ENCODE data around the gene DHRSX. TPM values are rescaled to one million over a fixed set of nuclear protein-coding genes. Genes with fewer than 3 reads are reported as not detected.

Gene DHRSX
- total RNA-seq, 6 donors from 2014 or later = 18.2 to 34.8 (median 21.2) TPM

- 90 to 96% methylated on average over 10 of the region's 10 CpGs for WGBS, 2 donors
- peaks cover 3 to 25% (median 16%) of the 10 kb centered on the region in 4 donors for H3K36me3 ChIP-seq
- H3K9me3 ChIP-seq = no peaks in the 10 kb centered on the region
- no peak overlapping the region for H3K27ac ChIP-seq
- H3K4me3 ChIP-seq = no peak overlapping the region
- no peak for TF ChIP-seq POLR2AphosphoS5 (IDR thresholded peaks at IDR 0.05)
- TF ChIP-seq POLR2A (IDR thresholded peaks at IDR 0.05) = no peak
- TF ChIP-seq EP300 (IDR thresholded peaks at IDR 0.05) = no peak
- no peaks in the 10 kb centered on the region for H3K4me1 ChIP-seq
- no peak for DNase-seq
- ATAC-seq (ENCODE audit: low FRiP score in 2 of 2) = no peak
- no peaks in the 10 kb centered on the region for H3K27me3 ChIP-seq
These were observed 237.6 kb downstream of the DHRSX start for GRCh38 chrX:2263203-2263602.

DNA sequence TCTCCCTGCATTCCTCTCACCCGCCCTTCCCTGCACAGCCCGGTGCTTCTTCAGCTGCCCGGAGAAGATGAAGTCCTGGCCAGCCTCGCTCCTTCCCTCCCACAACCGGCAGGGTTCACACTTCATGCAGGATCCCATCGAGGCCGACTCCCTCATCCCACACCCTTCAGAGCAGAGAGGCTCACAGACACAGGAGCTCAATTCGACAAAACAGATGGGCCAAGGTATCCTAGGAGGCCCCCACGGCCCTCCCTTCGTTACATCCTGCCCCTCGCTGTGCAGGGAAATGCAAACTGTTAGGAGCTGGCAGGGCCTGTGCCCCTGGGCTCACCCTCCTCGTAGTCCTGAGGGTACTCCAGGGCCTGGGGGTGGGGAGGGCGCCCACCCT, 238.1 kb downstream of the DHRSX start:
- Histone ChIP-seq H3K27me3 (no peaks in the 10 kb centered on the region), H3K9me3 (no peaks in the 10 kb centered on the region), H3K36me3 (peaks cover 3 to 25% (median 16%) of the 10 kb centered on the region in 4 donors), H3K27ac (no peak overlapping the region), H3K4me1 (no peaks in the 10 kb centered on the region), H3K4me3 (no peak overlapping the region)
- TF ChIP-seq POLR2AphosphoS5 (IDR thresholded peaks at IDR 0.05) = no peak
- TF ChIP-seq POLR2A (IDR thresholded peaks at IDR 0.05) = no peak
- no peak for TF ChIP-seq EP300 (IDR thresholded peaks at IDR 0.05)
- TF ChIP-seq, protein P1, sequence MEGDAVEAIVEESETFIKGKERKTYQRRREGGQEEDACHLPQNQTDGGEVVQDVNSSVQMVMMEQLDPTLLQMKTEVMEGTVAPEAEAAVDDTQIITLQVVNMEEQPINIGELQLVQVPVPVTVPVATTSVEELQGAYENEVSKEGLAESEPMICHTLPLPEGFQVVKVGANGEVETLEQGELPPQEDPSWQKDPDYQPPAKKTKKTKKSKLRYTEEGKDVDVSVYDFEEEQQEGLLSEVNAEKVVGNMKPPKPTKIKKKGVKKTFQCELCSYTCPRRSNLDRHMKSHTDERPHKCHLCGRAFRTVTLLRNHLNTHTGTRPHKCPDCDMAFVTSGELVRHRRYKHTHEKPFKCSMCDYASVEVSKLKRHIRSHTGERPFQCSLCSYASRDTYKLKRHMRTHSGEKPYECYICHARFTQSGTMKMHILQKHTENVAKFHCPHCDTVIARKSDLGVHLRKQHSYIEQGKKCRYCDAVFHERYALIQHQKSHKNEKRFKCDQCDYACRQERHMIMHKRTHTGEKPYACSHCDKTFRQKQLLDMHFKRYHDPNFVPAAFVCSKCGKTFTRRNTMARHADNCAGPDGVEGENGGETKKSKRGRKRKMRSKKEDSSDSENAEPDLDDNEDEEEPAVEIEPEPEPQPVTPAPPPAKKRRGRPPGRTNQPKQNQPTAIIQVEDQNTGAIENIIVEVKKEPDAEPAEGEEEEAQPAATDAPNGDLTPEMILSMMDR (IDR thresholded peaks at IDR 0.05) = no peak
- ATAC-seq (ENCODE audit: low FRiP score in 2 of 2) = peak; percentile 27 to 53
- DNase-seq = no peak
- WGBS, 2 donors = 65 to 69% methylated on average over 8 to 11 of the region's 13 CpGs

DNA sequence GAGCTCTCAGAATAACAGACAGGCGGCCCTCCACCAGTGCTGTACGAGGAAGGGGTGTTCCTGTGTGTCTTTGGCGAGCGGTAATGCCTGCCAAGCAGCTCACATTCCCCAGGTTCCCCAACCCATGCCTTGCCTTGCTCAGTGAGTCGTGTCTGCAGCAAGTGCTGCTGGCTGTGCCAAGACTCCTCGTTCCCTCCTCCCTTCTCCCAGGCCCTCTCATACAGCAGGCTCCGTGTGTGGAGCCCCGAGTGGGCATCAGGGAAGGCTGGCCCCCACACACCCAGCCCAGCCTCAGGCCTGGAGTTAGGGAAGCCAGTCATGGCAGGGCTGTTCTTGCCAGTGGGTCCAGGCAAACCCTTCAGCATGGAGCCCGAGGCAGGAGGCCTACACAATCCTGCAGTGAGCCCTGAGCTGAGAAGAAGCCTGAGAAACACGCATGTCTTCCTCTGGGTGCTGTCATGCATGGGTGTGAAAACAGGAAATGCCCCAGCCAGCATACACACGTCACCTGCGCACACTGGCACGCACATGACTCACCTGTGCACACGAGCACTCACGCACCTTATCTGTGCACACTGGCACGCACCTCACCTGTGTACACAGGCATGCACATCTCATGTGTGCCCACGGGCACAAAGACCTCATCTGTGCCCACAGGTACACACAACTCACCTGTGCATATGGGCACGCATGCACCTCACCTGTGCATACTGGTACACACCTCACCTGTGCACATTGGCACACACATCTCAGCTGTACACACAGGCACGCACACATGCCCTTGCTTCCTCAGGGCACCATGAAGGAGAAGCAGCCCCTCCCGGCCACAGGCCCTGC, 238.7 kb downstream of the DHRSX start:
- no peaks in the 10 kb centered on the region for H3K27me3 ChIP-seq
- TF ChIP-seq POLR2AphosphoS5 (IDR thresholded peaks at IDR 0.05) = no peak
- TF ChIP-seq EP300 (IDR thresholded peaks at IDR 0.05) = no peak
- TF ChIP-seq, protein P1 (IDR thresholded peaks at IDR 0.05) = no peak
- no peak for TF ChIP-seq POLR2A (IDR thresholded peaks at IDR 0.05)
- H3K9me3 ChIP-seq = no peaks in the 10 kb centered on the region
- no peak overlapping the region for H3K4me3 ChIP-seq
- peaks cover 3 to 25% (median 16%) of the 10 kb centered on the region in 4 donors for H3K36me3 ChIP-seq
- DNase-seq (no peak), ATAC-seq (ENCODE audit: low FRiP score in 2 of 2) (peak; percentile 32 to 58)
- WGBS, 2 donors = 81 to 88% methylated on average over 17 to 18 of the region's 20 CpGs
- H3K4me1 ChIP-seq = no peaks in the 10 kb centered on the region
- H3K27ac ChIP-seq = no peak overlapping the region

DNA sequence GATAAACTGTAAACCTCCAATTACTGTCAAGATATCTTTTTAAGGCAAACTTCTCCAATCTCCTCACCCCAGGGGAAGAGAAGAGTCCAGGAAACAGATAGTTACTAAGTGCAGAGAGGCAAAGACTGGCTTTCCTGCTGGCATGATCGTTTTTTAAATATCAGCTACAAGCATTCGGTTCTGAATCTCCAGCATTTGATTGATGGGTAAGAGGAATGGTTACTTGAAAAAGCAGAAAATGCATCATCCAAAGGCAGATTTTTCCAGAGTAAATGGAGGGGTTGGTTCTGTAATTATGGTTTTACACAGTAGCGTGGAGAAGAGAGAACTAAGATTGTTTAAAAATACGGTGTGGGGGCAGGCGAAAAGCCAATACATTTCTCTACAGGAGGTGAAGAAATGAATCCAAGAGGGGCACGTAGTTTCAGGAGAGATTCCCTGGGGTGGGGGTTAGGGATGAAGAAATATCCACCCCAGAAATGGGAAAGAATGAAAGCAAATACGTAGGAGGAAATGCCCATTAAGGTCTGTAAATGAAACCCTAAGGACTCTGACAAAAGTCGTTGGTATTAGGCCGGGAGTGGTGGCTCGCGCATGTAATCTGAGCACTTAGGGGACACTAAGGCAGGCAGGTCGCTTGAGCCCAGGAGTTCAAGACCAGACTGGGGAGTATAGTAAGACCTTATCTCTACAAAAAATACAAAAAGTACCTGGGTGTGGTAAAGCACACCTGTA, 248.3 kb downstream of the DHRSX start:
- H3K27me3 ChIP-seq = no peaks in the 10 kb centered on the region
- DNase-seq = no peak
- WGBS, 2 donors = 94 to 95% methylated on average over 12 of the region's 12 CpGs
- H3K27ac ChIP-seq = no peak overlapping the region
- TF ChIP-seq, protein P1 (IDR thresholded peaks at IDR 0.05) = no peak
- TF ChIP-seq EP300 (IDR thresholded peaks at IDR 0.05) = no peak
- TF ChIP-seq POLR2AphosphoS5 (IDR thresholded peaks at IDR 0.05) = no peak
- no peak for TF ChIP-seq POLR2A (IDR thresholded peaks at IDR 0.05)
- no peak overlapping the region for H3K4me3 ChIP-seq
- H3K36me3 ChIP-seq = no peaks in the 10 kb centered on the region
- H3K4me1 ChIP-seq = no peaks in the 10 kb centered on the region
- ATAC-seq (ENCODE audit: low FRiP score in 2 of 2) = no peak
- peaks cover 0 to 4% (median 0%) of the 10 kb centered on the region in 4 donors for H3K9me3 ChIP-seq

DNA sequence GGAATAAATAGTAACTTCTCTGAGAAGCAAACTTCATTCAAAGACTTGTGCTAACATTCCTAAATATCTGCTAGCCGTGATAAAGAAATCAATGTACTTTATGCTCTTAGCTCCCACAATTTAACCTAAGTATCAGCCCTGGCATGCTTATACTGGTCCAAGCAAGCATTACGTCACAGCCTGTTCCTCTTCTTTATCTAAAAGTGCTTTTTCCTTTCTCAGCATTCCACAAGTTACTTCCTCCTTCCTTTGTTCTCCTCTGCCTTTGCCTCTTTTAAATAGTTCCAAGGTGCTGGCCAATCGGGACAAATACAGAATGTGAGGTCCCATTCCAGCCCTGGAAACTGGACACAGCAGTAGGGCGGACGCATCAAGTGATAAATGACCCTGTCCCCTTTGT, 249.6 kb downstream of the DHRSX start:
- no peak for ATAC-seq (ENCODE audit: low FRiP score in 2 of 2)
- H3K4me1 ChIP-seq = no peaks in the 10 kb centered on the region
- H3K27me3 ChIP-seq = no peaks in the 10 kb centered on the region
- no peaks in the 10 kb centered on the region for H3K36me3 ChIP-seq
- H3K27ac ChIP-seq = no peak overlapping the region
- WGBS, 2 donors = 72 to 77% methylated on average over 5 of the region's 5 CpGs
- peaks cover 0 to 4% (median 0%) of the 10 kb centered on the region in 4 donors for H3K9me3 ChIP-seq
- no peak for DNase-seq
- TF ChIP-seq POLR2AphosphoS5 (IDR thresholded peaks at IDR 0.05) (no peak), POLR2A (IDR thresholded peaks at IDR 0.05) (no peak), EP300 (IDR thresholded peaks at IDR 0.05) (no peak)
- TF ChIP-seq, protein P1 (IDR thresholded peaks at IDR 0.05) = no peak
- H3K4me3 ChIP-seq = no peak overlapping the region

Data from upper lobe of left lung (tissue), 6 donors.